ENCODE results near the gene NOTCH2. TPM values are rescaled to one million over a fixed set of nuclear protein-coding genes. Genes with fewer than 3 reads are reported as not detected.

Gene NOTCH2
- total and polyA plus RNA-seq, 2 donors, result 33.9 to 166 TPM

DNA sequence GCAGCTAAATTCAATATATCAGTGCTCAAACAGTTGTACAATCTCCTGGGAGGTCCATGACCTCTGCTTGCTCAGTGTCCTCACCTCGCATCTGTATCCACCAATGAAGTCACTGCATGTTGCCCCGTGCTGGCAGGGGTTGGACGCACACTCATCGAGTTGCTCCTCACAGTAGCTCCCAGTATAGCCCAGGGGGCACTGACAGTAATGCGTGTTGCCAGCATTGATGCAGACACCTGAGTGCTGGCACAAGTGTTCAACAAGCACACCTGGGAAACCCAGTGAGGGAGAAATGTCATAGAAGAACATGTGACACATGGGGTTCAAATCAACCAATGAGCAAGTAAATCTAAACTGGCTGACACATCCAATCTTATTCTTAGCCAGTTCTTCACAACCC is 132.3 kb downstream of the NOTCH2 start:
- no peak overlapping the region for H3K4me3 ChIP-seq (ENCODE audit: low read depth, low read length)
- WGBS, result 89% methylated on average over 5 of the region's 5 CpGs
- no peak for DNase-seq (ENCODE audit: extremely low spot score)
- H3K36me3 ChIP-seq (ENCODE audit: insufficient read depth), result peaks cover 12% of the 10 kb centered on the region
- H3K27ac ChIP-seq (ENCODE audit: low read depth), result no peak overlapping the region
- no peaks in the 10 kb centered on the region for H3K4me1 ChIP-seq (ENCODE audit: insufficient read depth)

DNA sequence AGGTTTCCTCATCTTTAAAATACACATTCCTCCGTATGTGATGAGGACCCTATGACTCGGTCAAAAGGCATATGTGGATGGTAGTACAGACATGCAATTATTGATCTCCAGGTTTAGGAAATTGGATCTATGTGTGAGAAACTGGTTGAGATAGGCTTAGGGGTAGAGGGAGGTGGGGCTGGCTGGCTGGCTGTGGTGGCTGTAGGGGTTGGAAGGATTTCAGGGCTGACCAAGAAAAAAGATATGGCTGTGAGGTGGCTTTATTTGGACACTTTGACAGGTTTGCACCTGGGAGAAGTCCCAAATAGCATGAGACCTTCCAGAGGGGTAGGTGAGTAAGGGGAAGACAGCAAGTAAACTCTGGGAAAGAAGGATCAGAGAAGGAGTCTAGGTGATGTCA is 133.5 kb downstream of the NOTCH2 start:
- H3K36me3 ChIP-seq (ENCODE audit: insufficient read depth), result peaks cover 12% of the 10 kb centered on the region

DNA sequence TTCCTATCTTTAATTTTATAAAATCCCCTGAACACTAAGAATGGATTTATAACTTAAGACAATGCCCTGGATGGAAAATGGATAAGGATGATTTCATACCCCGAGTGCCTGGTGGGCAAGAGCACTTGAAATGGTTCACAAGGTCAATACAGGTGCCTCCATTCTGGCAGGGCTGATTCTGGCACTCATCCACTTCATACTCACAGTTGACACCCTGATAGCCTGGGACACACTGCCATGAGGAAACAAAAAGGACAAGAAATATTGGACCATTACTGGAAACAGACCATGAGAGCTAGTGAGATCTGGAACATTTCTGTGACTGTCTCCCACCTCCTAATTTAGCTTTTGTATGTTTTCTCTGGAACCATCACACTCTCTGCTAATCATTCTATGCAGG is 134.1 kb downstream of the NOTCH2 start:
- DNase-seq (ENCODE audit: extremely low spot score), result no peak
- no peak overlapping the region for H3K4me3 ChIP-seq (ENCODE audit: low read depth, low read length)
- 87% methylated on average over 1 of the region's 1 CpG for WGBS
- no peaks in the 10 kb centered on the region for H3K4me1 ChIP-seq (ENCODE audit: insufficient read depth)
- peaks cover 12% of the 10 kb centered on the region for H3K36me3 ChIP-seq (ENCODE audit: insufficient read depth)
- H3K27ac ChIP-seq (ENCODE audit: low read depth), result no peak overlapping the region

More for the DNA sequence above, 133.5 kb downstream of the NOTCH2 start:
- DNase-seq (ENCODE audit: extremely low spot score), result no peak
- H3K4me3 ChIP-seq (ENCODE audit: low read depth, low read length), result no peak overlapping the region
- H3K27ac ChIP-seq (ENCODE audit: low read depth), result no peak overlapping the region
- 95% methylated on average over 2 of the region's 2 CpGs for WGBS
- H3K4me1 ChIP-seq (ENCODE audit: insufficient read depth), result no peaks in the 10 kb centered on the region

DNA sequence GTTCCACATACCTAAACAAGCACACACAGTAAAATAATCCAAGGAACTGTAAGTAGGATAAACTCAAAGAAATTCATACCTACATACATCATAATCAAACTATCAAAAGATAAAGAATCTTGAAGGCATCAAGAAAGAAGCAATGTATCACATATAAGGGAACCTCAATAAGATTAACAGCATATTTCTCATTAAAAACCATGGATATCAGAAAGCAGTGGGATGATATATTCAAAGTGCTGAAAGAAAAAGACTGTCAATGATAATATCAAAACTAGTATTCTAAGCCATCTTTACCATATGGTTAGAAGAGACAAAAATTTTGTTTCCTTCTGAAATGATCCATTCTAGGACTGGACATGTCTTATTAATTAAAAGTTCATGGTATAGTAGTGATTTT is 136.1 kb downstream of the NOTCH2 start:
- DNase-seq (ENCODE audit: extremely low spot score), result no peak
- no peak overlapping the region for H3K4me3 ChIP-seq (ENCODE audit: low read depth, low read length)
- H3K27ac ChIP-seq (ENCODE audit: low read depth), result no peak overlapping the region
- H3K4me1 ChIP-seq (ENCODE audit: insufficient read depth), result no peaks in the 10 kb centered on the region
- peaks cover 12% of the 10 kb centered on the region for H3K36me3 ChIP-seq (ENCODE audit: insufficient read depth)

DNA sequence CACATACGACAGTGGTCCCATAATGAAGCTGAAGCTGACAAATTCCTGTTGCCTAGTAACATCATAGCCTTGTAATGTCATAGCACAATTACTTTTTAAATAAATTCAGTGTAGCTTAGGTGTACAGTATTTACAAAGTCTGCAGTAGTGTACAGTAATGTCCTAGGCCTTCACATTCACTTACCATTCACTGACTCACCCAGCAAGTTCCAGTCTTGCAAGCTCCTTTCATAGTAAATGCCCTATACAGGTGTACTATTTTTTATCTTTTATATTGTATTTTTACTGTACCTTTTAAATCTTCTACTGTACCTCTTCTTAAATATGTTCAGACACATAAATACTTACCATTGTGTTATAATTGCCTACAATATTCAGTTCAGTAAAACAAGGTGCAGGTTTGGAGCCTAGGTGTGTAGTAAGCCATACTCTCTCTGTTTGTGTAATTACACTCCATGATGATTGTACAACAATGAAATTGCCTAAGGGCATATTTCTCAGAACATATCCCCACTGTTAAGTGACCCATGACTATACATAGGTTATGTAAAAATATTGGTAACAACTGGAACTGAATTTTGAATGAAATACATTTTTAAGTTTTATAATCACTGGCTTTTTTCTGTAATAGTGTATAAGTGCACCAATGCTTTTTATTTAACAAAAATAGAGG is 139.7 kb downstream of the NOTCH2 start:
- H3K4me3 ChIP-seq (ENCODE audit: low read depth, low read length), result no peak overlapping the region
- H3K36me3 ChIP-seq (ENCODE audit: insufficient read depth), result peaks cover 17% of the 10 kb centered on the region
- WGBS, result 97% methylated on average over 1 of the region's 1 CpG
- H3K27ac ChIP-seq (ENCODE audit: low read depth), result no peak overlapping the region
- no peaks in the 10 kb centered on the region for H3K4me1 ChIP-seq (ENCODE audit: insufficient read depth)
- DNase-seq (ENCODE audit: extremely low spot score), result no peak

DNA sequence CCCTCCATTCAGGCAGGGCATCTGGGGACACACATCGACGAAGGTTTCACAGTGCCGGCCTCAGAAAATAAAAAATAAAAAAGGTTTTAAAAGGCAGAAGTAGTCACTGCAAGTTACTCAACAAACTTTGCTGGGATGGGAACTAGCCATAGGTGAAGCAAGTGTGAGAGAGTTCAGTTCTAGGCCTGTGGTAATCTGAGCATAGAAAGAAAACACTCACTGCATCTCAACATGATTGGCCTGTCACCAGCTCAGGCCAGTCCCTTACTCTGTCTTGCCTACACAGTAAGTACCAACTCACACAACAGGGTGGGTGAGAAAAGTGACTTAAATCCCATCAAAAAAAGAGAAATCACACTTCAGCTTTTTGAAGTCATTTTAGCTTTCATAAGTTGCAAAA is 142.9 kb downstream of the NOTCH2 start:
- H3K36me3 ChIP-seq (ENCODE audit: insufficient read depth), result peaks cover 11% of the 10 kb centered on the region
- no peak overlapping the region for H3K4me3 ChIP-seq (ENCODE audit: low read depth, low read length)
- WGBS, result 93% methylated on average over 3 of the region's 3 CpGs
- no peaks in the 10 kb centered on the region for H3K4me1 ChIP-seq (ENCODE audit: insufficient read depth)
- no peak overlapping the region for H3K27ac ChIP-seq (ENCODE audit: low read depth)
- no peak for DNase-seq (ENCODE audit: extremely low spot score)

DNA sequence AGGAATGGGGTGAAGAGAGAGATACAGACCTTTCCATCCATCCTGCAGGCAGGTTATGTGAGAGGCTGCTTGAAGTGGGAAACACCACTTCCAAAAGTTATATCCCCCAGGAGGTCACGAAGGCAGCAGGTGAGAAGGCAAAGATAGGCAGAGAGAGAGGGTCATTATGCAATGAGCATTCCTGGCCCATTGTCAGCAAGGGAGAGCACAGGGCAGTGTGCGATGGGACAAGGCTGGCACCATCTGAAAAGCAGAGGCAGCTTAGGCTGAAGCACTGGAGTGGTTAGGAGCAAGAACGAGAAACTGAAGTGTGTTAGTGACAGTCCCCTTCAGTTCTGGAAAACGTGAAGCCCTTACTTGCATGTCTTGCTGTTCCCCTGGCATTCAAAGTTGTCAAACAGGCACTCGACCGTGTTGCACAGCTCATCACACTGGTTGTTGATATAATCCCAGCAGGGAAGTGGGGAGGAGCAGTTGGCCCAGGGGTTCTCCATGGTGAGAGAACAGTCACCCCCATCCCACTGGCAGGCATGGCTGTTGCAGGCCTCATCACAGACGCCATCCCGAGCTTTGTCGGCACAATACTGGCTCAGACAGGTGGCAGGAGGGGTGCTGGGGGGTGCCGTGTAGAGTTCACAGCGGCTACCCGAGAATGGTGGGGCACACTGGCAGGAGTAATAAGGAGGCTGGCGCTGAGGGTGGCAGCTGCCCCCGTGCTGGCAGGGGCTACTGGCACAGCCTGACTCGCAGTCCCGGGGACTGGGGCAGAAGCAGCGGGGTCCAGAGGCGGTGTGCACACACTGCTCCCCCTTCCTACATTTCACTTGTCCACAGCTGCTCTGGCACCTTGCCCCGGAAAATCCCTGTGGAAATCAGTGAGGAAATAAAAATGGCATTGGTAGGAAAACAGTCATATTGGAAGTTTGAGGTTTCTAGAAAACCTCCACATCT is 144.2 kb downstream of the NOTCH2 start:
- H3K4me1 ChIP-seq (ENCODE audit: insufficient read depth), result no peaks in the 10 kb centered on the region
- DNase-seq (ENCODE audit: extremely low spot score), result no peak
- H3K36me3 ChIP-seq (ENCODE audit: insufficient read depth), result peaks cover 11% of the 10 kb centered on the region
- no peak overlapping the region for H3K4me3 ChIP-seq (ENCODE audit: low read depth, low read length)
- 87% methylated on average over 19 of the region's 19 CpGs for WGBS
- H3K27ac ChIP-seq (ENCODE audit: low read depth), result no peak overlapping the region

DNA sequence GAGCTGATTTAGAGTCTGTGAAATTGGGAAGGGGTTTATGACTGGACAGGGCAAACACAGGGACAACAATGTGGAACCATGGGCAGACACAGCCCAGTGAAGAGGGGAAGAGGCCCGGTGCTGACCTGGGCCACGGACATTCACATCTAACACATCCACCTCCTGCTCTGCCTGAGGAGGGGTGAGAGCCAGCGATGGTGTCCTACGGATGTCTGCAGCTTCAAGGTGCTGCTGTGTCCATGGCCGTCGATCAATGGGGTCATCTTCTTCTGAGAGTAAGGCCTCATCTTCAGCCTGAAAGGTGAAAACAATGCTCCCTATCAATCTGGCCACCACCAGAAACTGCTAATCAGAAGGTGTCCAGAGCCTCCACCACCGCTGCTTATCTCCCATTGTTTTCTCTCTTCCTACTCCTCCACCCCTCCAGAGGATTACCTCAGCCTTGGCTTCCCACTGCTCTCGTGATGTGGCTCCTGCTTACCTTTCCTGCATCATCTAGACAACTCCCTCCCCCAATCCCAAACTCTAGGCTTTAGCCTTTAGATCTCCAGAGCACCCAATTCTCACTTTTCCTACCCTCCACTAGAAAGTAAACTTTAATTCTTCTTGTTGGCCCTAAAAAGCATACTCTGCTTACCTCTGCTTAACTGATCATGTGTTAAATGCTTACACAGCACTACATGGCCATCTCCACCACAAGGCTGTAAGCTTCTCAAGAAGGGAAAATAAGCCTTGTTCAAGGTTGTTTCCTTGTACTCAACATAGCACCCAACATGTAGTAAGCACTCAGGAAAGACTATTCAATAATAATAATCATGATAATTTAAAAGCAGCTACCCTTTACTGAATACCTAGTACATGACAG is 149.1 kb downstream of the NOTCH2 start:
- WGBS, result 89% methylated on average over 8 of the region's 8 CpGs
- H3K4me3 ChIP-seq (ENCODE audit: low read depth, low read length), result no peak overlapping the region
- no peaks in the 10 kb centered on the region for H3K4me1 ChIP-seq (ENCODE audit: insufficient read depth)
- peaks cover 7% of the 10 kb centered on the region for H3K36me3 ChIP-seq (ENCODE audit: insufficient read depth)
- no peak for DNase-seq (ENCODE audit: extremely low spot score)
- H3K27ac ChIP-seq (ENCODE audit: low read depth), result no peak overlapping the region

DNA sequence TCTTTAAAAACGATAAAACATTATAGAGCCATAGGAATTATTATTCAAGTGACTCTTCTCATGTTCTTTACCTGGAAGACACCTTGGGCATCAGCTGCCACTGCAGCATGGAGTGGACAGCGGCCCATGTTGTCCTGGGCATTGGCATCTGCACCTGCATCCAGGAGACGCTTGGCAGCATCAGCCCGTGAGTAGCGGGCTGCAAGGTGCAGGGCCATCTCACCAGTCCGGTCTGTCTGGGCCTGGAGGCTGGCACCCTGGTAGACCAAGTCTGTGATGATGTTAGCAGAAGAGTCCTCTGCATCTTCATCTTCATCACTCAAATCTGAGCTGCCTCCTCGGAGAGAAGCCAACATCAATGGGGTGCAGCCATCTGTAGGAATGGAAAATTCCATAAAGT is 150.2 kb downstream of the NOTCH2 start:
- Histone ChIP-seq H3K27ac (ENCODE audit: low read depth) (no peak overlapping the region), H3K4me3 (ENCODE audit: low read depth, low read length) (no peak overlapping the region), H3K36me3 (ENCODE audit: insufficient read depth) (peaks cover 2% of the 10 kb centered on the region), H3K4me1 (ENCODE audit: insufficient read depth) (no peaks in the 10 kb centered on the region)
- no peak for DNase-seq (ENCODE audit: extremely low spot score)
- WGBS, result 95% methylated on average over 7 of the region's 7 CpGs

DNA sequence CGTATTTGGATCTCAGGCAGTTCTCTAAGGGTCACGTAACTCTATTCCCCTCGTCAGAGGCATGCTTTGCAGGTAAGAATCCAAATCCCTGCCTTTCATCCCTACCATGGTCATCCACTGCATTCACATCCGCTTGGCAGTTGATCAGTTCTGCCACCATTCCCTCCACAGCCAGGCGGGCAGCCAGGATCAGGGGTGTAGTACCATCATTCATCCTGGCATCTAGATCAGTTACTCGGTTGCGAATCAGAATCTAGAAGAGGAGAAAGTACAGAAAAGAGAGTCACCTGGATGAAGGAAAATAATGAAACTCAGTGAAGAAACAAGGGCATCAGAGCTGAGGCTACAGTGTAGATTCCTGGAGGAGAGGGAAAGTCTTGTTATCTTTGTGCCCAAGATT is 151.2 kb downstream of the NOTCH2 start:
- H3K4me1 ChIP-seq (ENCODE audit: insufficient read depth), result no peaks in the 10 kb centered on the region
- no peak overlapping the region for H3K4me3 ChIP-seq (ENCODE audit: low read depth, low read length)
- H3K36me3 ChIP-seq (ENCODE audit: insufficient read depth), result peaks cover 2% of the 10 kb centered on the region
- WGBS, result 94% methylated on average over 7 of the region's 7 CpGs
- no peak overlapping the region for H3K27ac ChIP-seq (ENCODE audit: low read depth)
- DNase-seq (ENCODE audit: extremely low spot score), result no peak

DNA sequence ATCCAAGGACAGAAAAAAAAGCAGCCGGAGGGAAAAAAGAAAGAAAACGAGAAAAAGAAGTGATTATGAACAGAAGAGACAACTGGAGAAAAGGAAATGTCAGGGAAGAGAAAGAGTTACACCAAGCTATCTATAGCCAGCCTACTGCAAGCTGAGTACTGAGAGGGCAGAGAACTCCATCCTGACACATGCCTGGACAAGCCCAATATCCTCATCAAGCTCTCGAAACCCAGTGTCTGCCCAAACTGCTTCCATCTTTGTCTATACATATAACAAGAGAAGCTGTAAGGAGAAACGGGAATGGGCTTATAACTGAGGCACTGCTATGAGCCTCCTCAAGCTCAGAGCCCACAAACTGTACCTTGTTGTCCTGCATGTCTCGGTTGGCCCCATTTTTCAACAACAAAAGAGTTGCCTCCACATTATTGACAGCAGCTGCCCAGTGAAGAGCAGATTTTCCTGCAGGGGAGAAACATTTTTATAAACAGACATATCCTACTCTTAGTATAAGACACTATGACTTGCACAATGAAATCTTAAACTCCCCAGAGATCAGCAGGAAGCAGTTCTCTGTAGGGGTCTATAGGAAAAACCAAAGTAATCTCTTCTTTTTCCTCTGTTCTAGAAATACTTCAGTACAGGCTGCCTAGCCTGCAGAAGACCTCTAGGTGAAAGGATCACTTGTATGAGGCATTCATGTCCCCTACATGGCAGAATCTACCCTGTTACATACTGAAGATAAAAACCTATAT is 152.0 kb downstream of the NOTCH2 start:
- no peaks in the 10 kb centered on the region for H3K4me1 ChIP-seq (ENCODE audit: insufficient read depth)
- H3K36me3 ChIP-seq (ENCODE audit: insufficient read depth), result peaks cover 2% of the 10 kb centered on the region
- 89% methylated on average over 5 of the region's 5 CpGs for WGBS
- no peak overlapping the region for H3K27ac ChIP-seq (ENCODE audit: low read depth)
- no peak for DNase-seq (ENCODE audit: extremely low spot score)
- H3K4me3 ChIP-seq (ENCODE audit: low read depth, low read length), result no peak overlapping the region

DNA sequence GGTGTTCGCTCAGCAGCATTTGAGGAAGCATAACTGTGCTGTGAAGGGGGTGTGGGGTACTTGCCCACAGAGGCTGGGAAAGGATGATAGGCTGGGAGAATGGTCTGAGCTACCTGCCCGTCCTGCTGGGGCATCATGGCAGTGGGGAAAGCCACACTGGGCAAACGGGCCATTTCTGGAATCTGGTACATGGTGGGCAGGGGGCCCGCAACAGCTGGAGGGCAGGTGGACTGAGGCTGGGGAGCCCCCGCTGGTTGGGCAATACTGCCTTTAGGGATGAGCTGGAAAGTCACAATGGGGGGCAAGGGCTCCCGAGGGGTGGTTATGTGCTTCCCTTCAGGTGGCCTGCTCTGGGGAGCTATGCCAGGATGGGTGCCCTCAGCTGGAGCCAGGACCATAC is 153.9 kb downstream of the NOTCH2 start:
- no peak overlapping the region for H3K4me3 ChIP-seq (ENCODE audit: low read depth, low read length)
- no peaks in the 10 kb centered on the region for H3K4me1 ChIP-seq (ENCODE audit: insufficient read depth)
- no peak overlapping the region for H3K27ac ChIP-seq (ENCODE audit: low read depth)
- WGBS, result 95% methylated on average over 6 of the region's 6 CpGs
- H3K36me3 ChIP-seq (ENCODE audit: insufficient read depth), result no peaks in the 10 kb centered on the region
- DNase-seq (ENCODE audit: extremely low spot score), result no peak

DNA sequence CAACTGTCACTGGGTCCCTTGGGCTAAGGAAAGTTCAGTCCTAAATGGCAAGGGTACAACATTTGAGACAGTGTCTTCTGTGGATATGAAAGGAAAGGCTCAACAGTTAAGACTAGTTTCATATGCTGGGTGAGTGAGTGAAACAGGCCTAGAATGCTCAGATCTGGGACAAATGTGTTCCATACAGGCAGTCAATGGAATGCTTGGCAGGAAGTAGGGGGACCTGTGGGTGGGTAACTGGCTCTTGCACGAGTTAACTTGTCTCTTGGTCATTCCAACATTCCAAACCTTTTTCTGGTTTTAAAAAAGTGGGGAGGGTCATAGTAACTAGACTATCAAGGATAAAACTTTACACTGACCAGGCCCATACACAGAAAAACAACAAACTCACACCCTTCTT is 155.4 kb downstream of the NOTCH2 start:
- no peaks in the 10 kb centered on the region for H3K36me3 ChIP-seq (ENCODE audit: insufficient read depth)
- H3K4me1 ChIP-seq (ENCODE audit: insufficient read depth), result no peaks in the 10 kb centered on the region

More for the DNA sequence above, 155.4 kb downstream of the NOTCH2 start:
- Histone ChIP-seq H3K27ac (ENCODE audit: low read depth) (no peak overlapping the region), H3K4me3 (ENCODE audit: low read depth, low read length) (no peak overlapping the region)
- DNase-seq (ENCODE audit: extremely low spot score), result no peak
- 35% methylated on average over 1 of the region's 1 CpG for WGBS
